Activated CD8-positive, alpha-beta memory T cell treated with anti-CD3 and anti-CD28 coated beads, Interleukin-2, amount 50 U/mL, for 48 hours (primary cell): ENCODE results near the gene TRIM50.
"Not testable (repeated sequence)": the region's sequence is repeated elsewhere in the genome, so short reads cannot be mapped to it uniquely, and the experiment has no call there.

ENCODE experiments used
- DNase-seq: peaks from one replicate; pipeline ENCODE4 v3.0.0-alpha.2; 2020

TRIM50 gene

GRCh38 chr7:73327922-73328321, at the start of gene TRIM50, which contains the start of gene FKBP6:
Gene TRIM50 (minus strand): TSS chr7:73328082. CDS start chr7:73324787, 3,295 bp downstream.
Gene FKBP6 (plus strand): TSS chr7:73328161. CDS start chr7:73328429, 268 bp downstream.
- not testable (repeated sequence) for DNase-seq

GRCh38 chr7:73376671-73377412, 49.0 kb upstream of the TRIM50 start:
- DNase-seq: no peak

DNA sequence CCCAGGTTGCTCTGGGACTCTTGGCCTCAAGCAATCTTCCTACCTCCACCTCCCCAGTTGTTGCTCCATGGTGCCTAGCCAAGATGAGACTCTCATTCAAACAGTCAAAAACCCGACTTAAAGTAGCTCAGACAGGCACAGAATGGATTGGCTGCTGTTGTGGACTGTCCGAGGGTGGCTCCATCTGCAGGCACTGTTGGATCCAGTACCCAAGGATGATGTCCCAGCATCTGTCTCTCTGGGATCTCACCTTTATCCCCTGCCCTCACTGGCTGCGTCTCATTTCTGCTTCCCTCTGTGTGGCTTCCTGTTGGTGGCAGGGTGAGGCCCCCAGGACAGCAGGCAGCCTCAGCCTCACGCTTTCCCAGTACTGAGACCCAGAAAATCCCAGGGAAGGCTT, 48.4 kb upstream of the TRIM50 start:
- not testable (repeated sequence) for DNase-seq

DNA sequence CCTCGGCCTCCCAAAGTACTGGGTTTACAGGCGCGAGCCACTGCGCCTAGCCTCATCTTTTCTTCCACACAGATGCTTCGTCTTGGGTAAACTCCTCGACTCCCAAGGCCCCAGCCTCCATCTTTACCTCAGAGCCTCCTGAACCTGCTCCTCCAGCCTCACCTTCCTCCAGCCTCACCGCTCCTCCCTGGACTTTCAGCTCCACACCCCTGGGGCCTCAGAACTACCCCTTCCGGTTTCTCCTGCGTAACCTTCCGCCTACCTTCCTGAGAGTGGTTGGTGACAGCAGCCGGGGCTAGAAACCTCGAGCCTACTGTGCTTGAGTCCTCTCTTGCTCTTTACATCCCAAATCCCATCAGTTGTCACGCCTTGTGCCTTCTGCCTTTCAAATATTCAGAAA, 45.9 kb upstream of the TRIM50 start:
- no peak for DNase-seq

GRCh38 chr7:73369622-73370021, 41.7 kb upstream of the TRIM50 start:
- no peak for DNase-seq

DNA sequence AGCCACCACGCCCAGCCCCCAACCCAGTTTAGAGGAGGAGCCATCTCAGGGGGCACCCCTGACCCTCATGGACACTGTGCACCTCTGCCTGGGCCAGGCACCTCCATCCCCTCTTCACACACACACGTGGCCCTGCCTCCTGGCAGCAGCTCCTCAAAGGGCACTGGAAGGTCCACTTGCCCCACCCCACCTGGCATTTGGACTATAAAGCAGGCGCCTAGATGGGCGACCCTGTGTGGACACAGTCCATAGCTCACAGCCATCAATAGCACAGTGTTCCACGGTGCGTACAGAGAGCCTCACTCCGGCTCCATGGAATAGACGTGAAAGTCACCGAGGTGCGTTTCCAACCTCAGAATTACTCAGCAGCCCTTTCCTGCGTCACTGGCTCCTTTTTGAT, 41.1 kb upstream of the TRIM50 start:
- DNase-seq: no peak

GRCh38 chr7:73366990-73367389, 39.1 kb upstream of the TRIM50 start:
- DNase-seq: no peak

DNA sequence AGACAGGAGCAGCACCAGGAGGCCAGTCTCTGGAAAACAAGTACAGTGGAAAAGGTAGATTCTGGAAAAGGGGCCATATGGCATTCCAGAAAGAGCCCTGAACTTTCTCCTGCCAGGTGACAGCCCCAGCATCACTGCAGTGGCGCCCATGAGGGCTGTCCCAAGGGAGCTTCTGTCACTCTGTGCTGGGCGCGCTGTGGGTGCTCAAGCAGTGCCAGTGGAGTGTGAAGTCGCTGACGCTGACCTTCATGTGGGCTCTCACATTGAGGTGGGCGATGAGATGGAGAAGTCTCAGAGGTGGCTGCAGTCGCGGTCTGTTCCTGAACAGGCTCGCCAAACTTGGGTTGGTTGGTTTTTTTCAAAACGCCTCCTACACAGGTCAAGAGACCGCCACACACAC, 38.2 kb upstream of the TRIM50 start:
- no peak for DNase-seq

DNA sequence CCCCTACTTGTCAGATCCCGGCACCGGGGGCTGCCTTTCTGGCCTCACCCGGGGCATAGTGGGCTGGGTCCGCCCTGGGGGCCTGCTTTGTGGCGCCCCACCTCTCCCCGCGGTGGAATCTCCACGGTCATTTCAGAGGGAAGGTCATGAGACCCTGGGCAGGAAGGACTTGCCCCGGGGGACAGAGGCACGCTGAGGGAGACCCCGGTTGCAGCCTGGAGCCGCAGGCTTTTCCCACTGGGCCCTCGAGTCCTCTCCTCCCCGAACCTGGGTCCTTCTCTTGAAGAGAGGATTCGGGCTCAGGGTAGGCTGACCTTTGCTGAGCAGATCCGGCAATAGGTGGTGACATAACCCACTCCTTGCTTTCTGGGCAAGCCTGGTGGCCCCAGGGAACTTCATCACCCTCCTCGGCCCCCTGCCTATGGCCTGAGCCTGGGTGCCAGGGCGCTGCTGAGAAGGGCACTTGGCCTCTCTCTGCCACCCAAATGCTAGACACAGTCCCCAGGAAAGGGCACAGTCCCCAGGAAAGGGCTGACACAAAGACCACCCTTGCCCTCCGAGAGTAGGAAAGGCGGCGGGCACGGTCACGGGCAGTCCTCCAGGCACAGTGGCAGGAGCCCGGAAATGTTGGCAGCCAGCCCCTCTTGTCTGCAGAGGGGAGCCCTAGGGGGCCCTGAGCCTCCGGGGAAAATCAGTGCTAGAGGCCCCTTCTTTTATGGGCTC, 36.3 kb upstream of the TRIM50 start:
- DNase-seq: no peak

DNA sequence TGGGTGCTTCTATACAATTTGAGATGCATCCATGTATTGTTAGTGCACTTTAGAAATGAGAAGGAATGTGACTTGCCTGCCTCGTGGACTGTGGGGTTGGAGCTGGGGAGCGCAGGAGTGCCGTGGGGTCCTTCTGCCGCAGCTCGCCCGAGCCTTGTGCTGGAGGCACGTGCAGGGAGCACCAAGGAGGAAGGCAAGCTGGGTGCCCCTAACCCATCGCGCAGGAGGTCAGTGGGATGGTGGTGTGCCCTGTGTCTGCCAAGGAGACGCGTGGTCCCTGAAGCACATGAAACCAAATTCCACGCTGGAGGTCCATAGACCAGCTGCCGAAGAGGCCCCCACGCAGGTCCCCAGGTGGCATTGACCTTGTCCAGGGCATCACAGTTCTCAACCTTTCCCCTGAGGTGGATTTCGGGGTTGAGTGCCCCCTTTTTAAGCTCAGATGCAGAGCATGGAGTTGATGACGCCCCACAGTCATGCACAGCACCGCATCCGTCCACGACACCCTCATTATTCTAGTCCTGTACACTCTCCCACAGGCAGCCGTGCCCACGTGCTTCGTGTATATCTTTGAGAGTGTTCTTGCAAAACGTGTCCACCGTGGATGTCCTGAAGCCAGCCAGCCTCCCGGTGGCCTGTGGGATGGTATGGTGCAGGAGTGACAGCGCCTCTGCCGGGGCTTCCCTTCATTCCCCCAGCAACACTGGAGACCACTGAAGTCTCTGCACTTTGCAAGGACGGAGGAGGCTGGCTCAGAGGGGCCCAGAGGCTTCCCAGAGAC, 35.5 kb upstream of the TRIM50 start:
- DNase-seq: no peak

- not testable (repeated sequence) for DNase-seq
Observed at GRCh38 chr7:73360590-73360989, 32.7 kb upstream of the TRIM50 start.

DNA sequence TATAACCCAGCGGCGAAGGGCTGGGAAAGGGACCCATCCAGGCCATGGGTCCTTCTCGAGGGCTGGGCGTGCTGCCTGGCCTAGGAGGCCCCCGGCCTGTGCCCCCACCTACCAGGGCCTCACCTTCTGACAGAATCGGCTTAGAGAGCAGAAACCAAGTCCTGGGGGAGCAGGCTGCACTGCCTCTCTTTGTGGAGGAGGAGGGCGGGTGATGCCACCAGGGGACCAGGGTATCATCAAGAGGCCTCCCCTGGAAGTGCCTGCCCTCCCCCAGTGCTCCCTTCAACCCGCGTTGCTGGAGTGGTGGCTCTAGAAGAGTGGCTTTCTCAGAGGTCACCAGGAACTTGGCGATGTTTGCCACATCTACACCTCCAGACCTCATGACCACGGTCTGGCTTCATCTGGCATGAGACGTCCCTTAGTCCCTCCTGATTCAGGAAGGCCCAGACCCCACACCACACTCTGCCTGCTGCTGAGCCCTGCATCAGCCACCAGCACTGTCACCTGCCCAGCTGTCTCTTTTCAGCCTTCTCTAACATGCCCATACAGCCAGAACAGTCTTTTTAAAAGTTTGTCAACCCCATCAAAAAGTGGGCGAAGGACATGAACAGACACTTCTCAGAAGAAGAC, 32.0 kb upstream of the TRIM50 start:
- no peak for DNase-seq

GRCh38 chr7:73359306-73359705, 31.4 kb upstream of the TRIM50 start:
- DNase-seq: no peak

DNA sequence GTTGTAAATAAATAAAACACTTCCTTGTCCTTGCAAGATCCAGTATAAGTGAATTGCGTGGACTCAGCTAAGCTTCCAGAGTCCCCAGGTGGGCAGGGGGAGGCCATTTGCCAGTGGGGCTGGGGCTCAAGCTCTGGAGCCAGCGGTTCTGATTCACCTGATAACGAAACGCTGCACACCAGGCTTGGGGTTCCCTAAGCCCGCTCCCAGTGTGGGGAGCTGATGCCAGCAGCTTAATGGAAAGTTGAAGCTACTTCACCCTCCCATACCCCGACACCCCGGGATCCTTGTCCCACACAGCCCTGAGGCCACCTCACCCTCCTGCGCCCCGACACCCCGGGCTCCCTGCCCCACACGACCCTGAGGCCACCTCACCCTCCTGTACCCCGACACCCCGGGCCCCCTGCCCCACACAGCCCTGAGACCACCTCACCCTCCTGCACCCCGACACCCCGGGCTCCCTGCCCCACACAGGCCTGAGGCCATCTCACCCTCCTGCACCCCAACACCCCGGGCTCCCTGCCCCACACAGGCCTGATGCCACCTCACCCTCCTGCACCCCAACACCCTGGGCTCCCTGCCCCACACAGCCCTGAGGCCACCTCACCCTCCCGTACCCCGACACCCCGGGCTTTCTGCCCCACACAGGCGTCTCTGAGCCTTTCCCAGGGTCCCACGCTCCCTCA, 30.9 kb upstream of the TRIM50 start:
- DNase-seq: no peak

DNA sequence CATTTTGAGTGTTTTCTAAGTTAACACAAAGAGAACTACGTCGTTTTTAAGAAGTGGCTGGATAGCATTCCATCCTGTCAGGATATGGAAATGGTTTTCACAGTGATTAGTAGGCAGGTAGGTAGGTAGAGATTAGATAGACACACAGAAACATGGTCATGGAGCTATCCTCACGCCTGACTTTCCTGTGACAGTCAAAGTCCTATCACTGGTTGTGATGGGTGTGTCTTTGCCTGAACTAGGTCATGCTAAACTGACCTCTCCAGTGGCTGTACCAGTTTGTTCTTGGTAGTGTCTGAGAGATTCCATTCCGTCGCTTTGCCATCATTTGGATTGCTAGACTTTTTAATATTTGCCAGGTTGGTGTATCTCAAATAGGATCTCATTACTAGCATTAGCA, 28.3 kb upstream of the TRIM50 start:
- no peak for DNase-seq

GRCh38 chr7:73354821-73355220, 26.9 kb upstream of the TRIM50 start:
- DNase-seq: no peak

GRCh38 chr7:73354196-73354595, 26.3 kb upstream of the TRIM50 start:
- DNase-seq: no peak

GRCh38 chr7:73353243-73353642, 25.4 kb upstream of the TRIM50 start:
- DNase-seq: no peak

DNA sequence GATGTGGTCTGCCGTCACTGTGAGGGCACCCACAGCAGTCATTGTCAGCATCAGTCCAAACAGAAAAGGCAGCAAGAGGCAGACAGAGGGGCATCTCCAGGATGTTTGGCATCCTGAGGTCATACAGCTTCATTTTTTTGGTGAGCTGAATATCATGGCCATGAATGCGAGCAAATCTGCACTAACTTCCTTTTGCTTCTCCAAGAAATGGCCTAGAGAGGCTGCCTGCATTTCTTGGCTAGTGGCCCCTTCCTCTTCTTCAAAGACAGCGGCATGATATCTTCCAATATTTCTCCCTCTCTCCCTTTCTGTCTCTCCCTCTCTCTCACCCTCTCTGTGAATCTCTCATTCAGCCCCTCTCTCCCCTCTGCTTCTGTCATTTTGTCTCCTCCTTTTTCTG, 24.9 kb upstream of the TRIM50 start:
- no peak for DNase-seq

DNA sequence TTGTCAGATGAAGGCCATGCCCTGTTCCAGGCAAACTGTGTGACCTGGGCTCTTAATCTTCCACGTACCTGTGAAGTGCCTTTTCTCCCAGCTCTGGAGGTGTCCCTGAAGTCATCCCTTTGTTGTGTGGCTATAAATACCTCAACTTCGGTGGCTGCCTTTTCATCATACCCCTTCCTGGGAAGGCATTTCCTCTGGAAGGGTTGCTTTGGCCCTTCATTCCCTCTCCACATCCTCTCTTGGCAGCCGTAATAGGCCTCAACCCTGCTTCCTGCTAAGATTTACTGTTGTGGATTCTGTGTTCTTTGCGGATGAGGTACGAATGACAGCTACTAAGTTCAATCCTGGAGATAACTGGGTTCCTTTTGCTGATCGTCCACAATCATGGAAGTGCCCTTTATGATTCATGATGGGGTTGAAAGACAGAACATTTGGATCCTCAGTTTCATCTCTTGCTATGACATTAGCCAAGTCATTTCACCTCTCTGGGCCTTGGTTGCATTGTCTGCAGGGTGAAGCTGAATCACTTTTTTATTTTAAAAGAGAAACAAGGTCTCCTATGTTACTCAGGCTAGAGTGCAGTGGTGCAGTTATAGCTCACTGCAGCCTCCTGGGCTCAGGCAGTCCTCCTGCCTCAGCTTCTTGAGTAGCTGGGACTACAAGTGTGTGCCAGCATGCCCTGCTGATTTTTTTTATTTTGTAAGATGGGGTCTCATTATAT, 23.7 kb upstream of the TRIM50 start:
- no peak for DNase-seq

DNA sequence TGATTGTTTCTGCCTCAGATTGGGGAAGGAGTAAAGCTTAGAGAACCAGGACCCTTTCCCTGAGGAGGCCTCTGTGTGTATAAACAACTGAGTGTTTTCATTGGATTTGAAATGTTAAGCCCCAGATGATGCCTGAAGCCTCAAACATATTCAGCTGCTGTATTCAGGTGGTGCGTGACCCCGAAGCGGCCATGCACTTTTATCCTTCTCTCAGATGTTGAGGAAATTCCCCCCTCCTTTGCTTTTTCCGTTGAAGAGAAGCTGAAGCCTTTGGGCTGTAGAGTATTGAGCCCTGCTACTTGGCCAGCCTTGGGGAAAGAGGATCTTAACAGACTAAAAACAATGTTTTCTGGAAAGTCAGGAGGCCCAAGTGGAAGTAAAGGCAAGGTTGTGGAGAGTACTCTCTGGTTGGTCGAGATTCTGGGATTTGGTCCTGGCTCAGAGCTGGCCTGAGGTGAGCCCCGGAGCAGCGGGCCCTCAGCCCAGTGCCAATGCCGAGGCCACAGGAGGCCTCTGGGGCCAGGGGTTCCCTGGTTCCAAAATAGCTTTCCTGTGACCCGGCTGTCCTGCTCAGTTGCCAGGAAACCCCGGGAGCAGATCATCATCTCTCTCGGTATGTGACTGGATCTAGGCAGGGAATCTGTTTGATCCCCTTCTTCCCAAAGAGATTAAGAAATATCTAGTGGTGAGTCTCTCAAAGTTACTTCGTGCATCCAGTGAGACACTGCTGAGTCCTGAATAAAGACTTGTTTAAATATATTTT, 22.6 kb upstream of the TRIM50 start:
- DNase-seq: no peak
